Measurements from ENCODE around the gene GCN1. TPM values are rescaled to one million over a fixed set of nuclear protein-coding genes. Genes with fewer than 3 reads are reported as not detected.

Gene GCN1
- total RNA-seq, 1 donor from 2014 or later: 36.0 TPM

- intact Hi-C loops (cut with micrococcal nuclease): no loop called here
- H3K27ac ChIP-seq (replicated peaks): peak overlapping the region; percentile 73
Measured at GRCh38 chr12:120132863-120133385, 61.6 kb downstream of the GCN1 start.

GRCh38 chr12:120132054-120132836 lies 62.3 kb downstream of the GCN1 start:
- H3K27ac ChIP-seq (replicated peaks): peak overlapping the region; percentile 73
- no peak for DNase-seq
- H3K36me3 ChIP-seq: peaks cover 100% of the 10 kb centered on the region
- TF ChIP-seq CTCF (IDR thresholded peaks at IDR 0.05; ENCODE audit: borderline replicate concordance): no peak
- no peaks in the 10 kb centered on the region for H3K27me3 ChIP-seq (ENCODE audit: low read depth)
- H3K9me3 ChIP-seq (replicated peaks): no peaks in the 10 kb centered on the region
- peaks cover 44% of the 10 kb centered on the region for H3K4me1 ChIP-seq
- no peak overlapping the region for H3K4me3 ChIP-seq
- intact Hi-C loops (cut with micrococcal nuclease): no loop called here

More at GRCh38 chr12:120132863-120133385, 61.6 kb downstream of the GCN1 start:
- H3K36me3 ChIP-seq: peaks cover 100% of the 10 kb centered on the region
- H3K9me3 ChIP-seq (replicated peaks): no peaks in the 10 kb centered on the region
- H3K27me3 ChIP-seq (ENCODE audit: low read depth): no peaks in the 10 kb centered on the region
- TF ChIP-seq CTCF (IDR thresholded peaks at IDR 0.05; ENCODE audit: borderline replicate concordance): no peak
- no peak for DNase-seq
- peaks cover 43% of the 10 kb centered on the region for H3K4me1 ChIP-seq
- no peak overlapping the region for H3K4me3 ChIP-seq

GRCh38 chr12:120131116-120131515 lies 63.4 kb downstream of the GCN1 start:
- intact Hi-C loops (cut with micrococcal nuclease): no loop called here
- Histone ChIP-seq H3K4me1 (peaks cover 51% of the 10 kb centered on the region), H3K4me3 (no peak overlapping the region), H3K9me3 (replicated peaks) (no peaks in the 10 kb centered on the region), H3K27ac (replicated peaks) (no peak overlapping the region), H3K36me3 (peaks cover 100% of the 10 kb centered on the region), H3K27me3 (ENCODE audit: low read depth) (no peaks in the 10 kb centered on the region)
- no peak for DNase-seq
- no peak for TF ChIP-seq CTCF (IDR thresholded peaks at IDR 0.05; ENCODE audit: borderline replicate concordance)

- peaks cover 56% of the 10 kb centered on the region for H3K4me1 ChIP-seq
- intact Hi-C loops (cut with micrococcal nuclease): no loop called here
- H3K9me3 ChIP-seq (replicated peaks): no peaks in the 10 kb centered on the region
- TF ChIP-seq CTCF (IDR thresholded peaks at IDR 0.05; ENCODE audit: borderline replicate concordance): no peak
- DNase-seq: peak; percentile 30
- peak overlapping the region; percentile 44 for H3K27ac ChIP-seq (replicated peaks)
- no peaks in the 10 kb centered on the region for H3K27me3 ChIP-seq (ENCODE audit: low read depth)
- H3K4me3 ChIP-seq: no peak overlapping the region
- peaks cover 94% of the 10 kb centered on the region for H3K36me3 ChIP-seq
Measured at GRCh38 chr12:120130011-120130410, 64.5 kb downstream of the GCN1 start.

- Histone ChIP-seq H3K27me3 (ENCODE audit: low read depth) (no peaks in the 10 kb centered on the region), H3K36me3 (peaks cover 60% of the 10 kb centered on the region), H3K4me1 (peaks cover 34% of the 10 kb centered on the region), H3K27ac (replicated peaks) (peak overlapping the region; percentile 48), H3K4me3 (no peak overlapping the region), H3K9me3 (replicated peaks) (no peaks in the 10 kb centered on the region)
- intact Hi-C loops (cut with micrococcal nuclease): no loop called here
- DNase-seq: no peak
- no peak for TF ChIP-seq CTCF (IDR thresholded peaks at IDR 0.05; ENCODE audit: borderline replicate concordance)
Measured at GRCh38 chr12:120126635-120127005, 67.9 kb downstream of the GCN1 start.
